H9 (cell line): ENCODE results near the gene ENPP7. TPM values are rescaled to one million over a fixed set of nuclear protein-coding genes. Genes with fewer than 3 reads are reported as not detected.

Experiments
- DNase-seq: peaks from one replicate; pipeline ENCODE4 v3.0.0-alpha.2; 2017
- H2AFZ ChIP-seq: one replicate; pipeline ENCODE4 v1.6.1; 2013; ENCODE audit warnings: mild to moderate bottlenecking, low read length, control low read depth, moderate library complexity
- H2AK5ac ChIP-seq: 2 replicates; pipeline ENCODE4 v1.6.1; 2013; ENCODE audit warnings: low read length, control low read depth, mixed read lengths; ENCODE audit not compliant: insufficient read length
- H2BK120ac ChIP-seq: one replicate; pipeline ENCODE4 v1.6.1; 2013; ENCODE audit warnings: low read depth, mild to moderate bottlenecking, low read length, control low read depth, inconsistent platforms; ENCODE audit not compliant: poor library complexity, severe bottlenecking
- H2BK12ac ChIP-seq: 2 replicates; pipeline ENCODE4 v1.6.1; 2013; ENCODE audit warnings: low read length, control low read depth, mixed read lengths, low read depth; ENCODE audit not compliant: insufficient read length
- H2BK15ac ChIP-seq: 2 replicates; pipeline ENCODE4 v1.6.1; 2013; ENCODE audit warnings: low read depth, low read length, control low read depth
- H2BK20ac ChIP-seq: one replicate; pipeline ENCODE4 v1.6.1; 2013; ENCODE audit warnings: low read depth, mild to moderate bottlenecking, low read length, control low read depth, inconsistent platforms; ENCODE audit not compliant: poor library complexity, severe bottlenecking
- H2BK5ac ChIP-seq: 2 replicates; pipeline ENCODE4 v1.6.1; 2013; ENCODE audit warnings: low read length, control low read depth, mixed read lengths; ENCODE audit not compliant: insufficient read length
- H3K14ac ChIP-seq: 2 replicates; pipeline ENCODE4 v1.6.1; 2013; ENCODE audit warnings: low read length, control low read depth; ENCODE audit not compliant: insufficient read depth
- H3K18ac ChIP-seq: 2 replicates; pipeline ENCODE4 v1.6.1; 2013; ENCODE audit warnings: low read depth, mild to moderate bottlenecking, mixed read lengths, low read length, control low read depth; ENCODE audit not compliant: insufficient read length
- H3K23ac ChIP-seq: 2 replicates; pipeline ENCODE4 v1.6.1; 2013; ENCODE audit warnings: low read length, control low read depth, mixed read lengths, low read depth; ENCODE audit not compliant: insufficient read length
- H3K23me2 ChIP-seq: 2 replicates; pipeline ENCODE4 v1.6.1; 2013; ENCODE audit warnings: low read depth, mild to moderate bottlenecking, mixed read lengths, low read length, control low read depth; ENCODE audit not compliant: insufficient read length, poor library complexity, severe bottlenecking
- H3K27ac ChIP-seq: 2 replicates; pipeline ENCODE4 v1.5.1; 2013; ENCODE audit warnings: low read length, control low read depth, mixed read lengths, low read depth; ENCODE audit not compliant: insufficient read length
- H3K27me3 ChIP-seq: 2 replicates; pipeline ENCODE4 v1.6.1; 2013; ENCODE audit warnings: low read length, control low read depth, inconsistent platforms; ENCODE audit not compliant: insufficient read depth
- H3K4ac ChIP-seq: 2 replicates; pipeline ENCODE4 v1.6.1; 2013; ENCODE audit warnings: low read depth, mild to moderate bottlenecking, control low read depth, inconsistent platforms, low read length, moderate library complexity
- H3K4me1 ChIP-seq: 2 replicates; pipeline ENCODE4 v1.6.1; 2013; ENCODE audit warnings: low read length, control low read depth, inconsistent platforms; ENCODE audit not compliant: insufficient read depth
- H3K4me2 ChIP-seq: 2 replicates; pipeline ENCODE4 v1.6.1; 2013; ENCODE audit warnings: low read length, control low read depth, mixed read lengths; ENCODE audit not compliant: insufficient read length, insufficient read depth
- H3K56ac ChIP-seq: 2 replicates; pipeline ENCODE4 v1.6.1; 2013; ENCODE audit warnings: low read depth, mild to moderate bottlenecking, mixed read lengths, low read length, control low read depth; ENCODE audit not compliant: insufficient read length
- H3K79me1 ChIP-seq: 2 replicates; pipeline ENCODE4 v1.6.1; 2013; ENCODE audit warnings: low read depth, mild to moderate bottlenecking, moderate library complexity, low read length, control low read depth, inconsistent platforms; ENCODE audit not compliant: insufficient read depth, poor library complexity, severe bottlenecking
- H3K79me2 ChIP-seq: 2 replicates; pipeline ENCODE4 v1.6.1; 2013; ENCODE audit warnings: low read length, control low read depth, inconsistent platforms; ENCODE audit not compliant: insufficient read depth
- H3K9ac ChIP-seq: 2 replicates; pipeline ENCODE4 v1.6.1; 2013; ENCODE audit warnings: low read length, control low read depth, mixed read lengths; ENCODE audit not compliant: insufficient read length; ENCODE audit errors: extremely low read depth
- H3K9me3 ChIP-seq: one replicate; pipeline ENCODE4 v1.6.1; 2013; ENCODE audit warnings: low read depth, low read length, inconsistent platforms; ENCODE audit not compliant: control insufficient read depth
- H3T11ph ChIP-seq: one replicate; pipeline ENCODE4 v1.6.1; 2013; ENCODE audit warnings: mild to moderate bottlenecking, low read length, control low read depth, inconsistent platforms
- H4K20me1 ChIP-seq: one replicate; pipeline ENCODE4 v1.6.1; 2013; ENCODE audit not compliant: control insufficient read depth, insufficient read length, insufficient read depth
- H4K5ac ChIP-seq: 2 replicates; pipeline ENCODE4 v1.6.1; 2013; ENCODE audit warnings: low read depth, mild to moderate bottlenecking, mixed read lengths, low read length, control low read depth; ENCODE audit not compliant: insufficient read length
- H4K8ac ChIP-seq: replicated peaks from 2 replicates; pipeline ENCODE4 v1.6.1; 2013; ENCODE audit warnings: low read length, control low read depth, mixed read lengths, low read depth; ENCODE audit not compliant: insufficient read length
- H4K91ac ChIP-seq: 2 replicates; pipeline ENCODE4 v1.6.1; 2013; ENCODE audit warnings: low read depth, mild to moderate bottlenecking, moderate library complexity, mixed read lengths, low read length, control low read depth; ENCODE audit not compliant: insufficient read length
- H3K27ac Mint-ChIP-seq, 3 experiments: 2 replicates in 2 of 3; 3 replicates in 1 of 3; pipeline ENCODE4 v1.8.0; 2020 to 2021; ENCODE audit warnings: mixed read lengths in 3 of 3, mild to moderate bottlenecking in 1 of 3, moderate library complexity in 1 of 3
- H3K27me3 Mint-ChIP-seq: 2 replicates; pipeline ENCODE4 v1.8.0; 2021; ENCODE audit warnings: low read depth, mild to moderate bottlenecking, moderate library complexity, mixed read lengths
- H3K36me3 Mint-ChIP-seq, 3 experiments: 2 replicates in 2 of 3; 3 replicates in 1 of 3; pipeline ENCODE4 v1.8.0; 2020 to 2021; ENCODE audit warnings: low read depth in 3 of 3, mixed read lengths in 3 of 3; ENCODE audit not compliant: insufficient read depth in 1 of 3
- H3K4me1 Mint-ChIP-seq, 2 experiments: 2 replicates each; pipeline ENCODE4 v1.8.0; 2020; ENCODE audit warnings: mixed read lengths in 2 of 2
- H3K4me3 Mint-ChIP-seq, 2 experiments: 2 replicates in 1 of 2; 3 replicates in 1 of 2; pipeline ENCODE4 v1.8.0; 2020 to 2021; ENCODE audit warnings: mild to moderate bottlenecking in 2 of 2, mixed read lengths in 2 of 2, moderate library complexity in 1 of 2
- H3K9me3 Mint-ChIP-seq, 2 experiments: 2 replicates in 1 of 2; 3 replicates in 1 of 2; pipeline ENCODE4 v1.8.0; 2020; ENCODE audit warnings: mild to moderate bottlenecking in 2 of 2, mixed read lengths in 2 of 2, moderate library complexity in 1 of 2
- WGBS: extraction: QIAGEN DNeasy Blood & Tissue Kit; methylation state at CpG from one replicate; pipeline ENCODE4 v1.1.7; 2013; ENCODE audit warnings: missing lambda C conversion rate, low lambda C conversion rate, mixed read lengths; ENCODE audit not compliant: insufficient read length; ENCODE audit errors: extremely low coverage; 5-methylcytosine and 5-hydroxymethylcytosine counted together
- total RNA-seq: library from RNA; stranded (reverse); gene quantifications from 2 replicates; pipeline ENCODE4 v1.2.1, GENCODE V29; 2021
- TF ChIP-seq, protein P1 (sequence below): fragments of 200-600 bp; sonication (generic); conservative IDR thresholded peaks from 3 replicates; pipeline ENCODE4 v1.8.0; 2021; ENCODE audit warnings: antibody characterized with exemption, mild to moderate bottlenecking

ENPP7 gene
- total RNA-seq, 1 experiment from 2014 or later = not detected

GRCh38 chr17:79735096-79735495 lies 4.4 kb downstream of the ENPP7 start:
- TF ChIP-seq, protein P1, sequence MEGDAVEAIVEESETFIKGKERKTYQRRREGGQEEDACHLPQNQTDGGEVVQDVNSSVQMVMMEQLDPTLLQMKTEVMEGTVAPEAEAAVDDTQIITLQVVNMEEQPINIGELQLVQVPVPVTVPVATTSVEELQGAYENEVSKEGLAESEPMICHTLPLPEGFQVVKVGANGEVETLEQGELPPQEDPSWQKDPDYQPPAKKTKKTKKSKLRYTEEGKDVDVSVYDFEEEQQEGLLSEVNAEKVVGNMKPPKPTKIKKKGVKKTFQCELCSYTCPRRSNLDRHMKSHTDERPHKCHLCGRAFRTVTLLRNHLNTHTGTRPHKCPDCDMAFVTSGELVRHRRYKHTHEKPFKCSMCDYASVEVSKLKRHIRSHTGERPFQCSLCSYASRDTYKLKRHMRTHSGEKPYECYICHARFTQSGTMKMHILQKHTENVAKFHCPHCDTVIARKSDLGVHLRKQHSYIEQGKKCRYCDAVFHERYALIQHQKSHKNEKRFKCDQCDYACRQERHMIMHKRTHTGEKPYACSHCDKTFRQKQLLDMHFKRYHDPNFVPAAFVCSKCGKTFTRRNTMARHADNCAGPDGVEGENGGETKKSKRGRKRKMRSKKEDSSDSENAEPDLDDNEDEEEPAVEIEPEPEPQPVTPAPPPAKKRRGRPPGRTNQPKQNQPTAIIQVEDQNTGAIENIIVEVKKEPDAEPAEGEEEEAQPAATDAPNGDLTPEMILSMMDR = no peak
- H2BK5ac ChIP-seq = no peak overlapping the region
- H3K79me2 ChIP-seq = no peaks in the 10 kb centered on the region
- H2AK5ac ChIP-seq = no peak overlapping the region
- no peak overlapping the region for H3K18ac ChIP-seq
- H3K4me2 ChIP-seq = no peak overlapping the region
- H2BK12ac ChIP-seq = no peak overlapping the region
- H3K9ac ChIP-seq = no peak overlapping the region
- H4K20me1 ChIP-seq = no peaks in the 10 kb centered on the region
- H2AFZ ChIP-seq = no peak overlapping the region
- no peaks in the 10 kb centered on the region; a peak in 1 of 7 replicates for H3K36me3 Mint-ChIP-seq
- WGBS = no CpG with 5 or more reads among the region's 32 CpGs
- no peak overlapping the region for H2BK120ac ChIP-seq
- no peak overlapping the region for H4K5ac ChIP-seq
- no peak overlapping the region; the same call in 1 of the 2 replicates for H2BK15ac ChIP-seq
- no peak overlapping the region for H3K27ac Mint-ChIP-seq
- H3K27me3 Mint-ChIP-seq = peaks cover 44% of the 10 kb centered on the region
- H3K27ac ChIP-seq = no peak overlapping the region
- no peaks in the 10 kb centered on the region for H3K9me3 ChIP-seq
- no peaks in the 10 kb centered on the region for H3K23me2 ChIP-seq
- no peak overlapping the region for H3K4ac ChIP-seq
- H3T11ph ChIP-seq = no peak overlapping the region
- DNase-seq = no peak
- H4K8ac ChIP-seq = no peak overlapping the region
- peaks cover 0 to 5% of the 10 kb centered on the region in 2 experiments; a peak in 1 of 4 replicates for H3K4me1 Mint-ChIP-seq
- H2BK20ac ChIP-seq = no peak overlapping the region
- H3K79me1 ChIP-seq = no peaks in the 10 kb centered on the region
- H3K9me3 Mint-ChIP-seq = no peaks in the 10 kb centered on the region; a peak in 1 of 5 replicates
- no peak overlapping the region for H3K23ac ChIP-seq
- no peak overlapping the region for H3K56ac ChIP-seq
- H3K4me3 Mint-ChIP-seq = no peak overlapping the region
- no peaks in the 10 kb centered on the region for H3K4me1 ChIP-seq
- no peak overlapping the region; the same call in 1 of the 2 replicates for H3K14ac ChIP-seq
- no peak overlapping the region for H4K91ac ChIP-seq
- H3K27me3 ChIP-seq = peaks cover 2% of the 10 kb centered on the region; the same call in 1 of the 2 replicates
